NCI-H1048 (cell line): ENCODE measurements around the gene PDE3B.

Source experiments
- DNase-seq: peaks from one replicate; lab custom pipeline; 2025; lab: John Stamatoyannopoulos, UW

Gene PDE3B

GRCh38 chr11:14886513-14886912 is 242.9 kb downstream of the PDE3B start:
- no peak for DNase-seq

- peak; percentile 79 for DNase-seq
Observed at GRCh38 chr11:14891143-14892035, 247.8 kb downstream of the PDE3B start.

GRCh38 chr11:14892036-14892556 is 248.5 kb downstream of the PDE3B start, which contains the start of gene CYP2R1:
TSS of gene CYP2R1 (minus strand) at chr11:14892231. CDS start at chr11:14892205, 26 bp downstream.
- DNase-seq = peak; percentile 91

- no peak for DNase-seq
Observed at GRCh38 chr11:14892577-14892976, 249.0 kb downstream of the PDE3B start.

GRCh38 chr11:14894657-14895598 is 251.3 kb downstream of the PDE3B start:
- DNase-seq = no peak

- DNase-seq = no peak
Observed at GRCh38 chr11:14898355-14898754, 254.8 kb downstream of the PDE3B start.

GRCh38 chr11:14898906-14899305 is 255.3 kb downstream of the PDE3B start:
- DNase-seq = no peak

GRCh38 chr11:14902650-14903350 is 259.2 kb downstream of the PDE3B start:
- no peak for DNase-seq

- DNase-seq = no peak
Observed at GRCh38 chr11:14904745-14905103, 261.1 kb downstream of the PDE3B start.

- no peak for DNase-seq
Observed at GRCh38 chr11:14905104-14906033, 261.8 kb downstream of the PDE3B start.

GRCh38 chr11:14906578-14906977 is 263.0 kb downstream of the PDE3B start:
- no peak for DNase-seq

- no peak for DNase-seq
Observed at GRCh38 chr11:14906993-14907392, 263.4 kb downstream of the PDE3B start.

GRCh38 chr11:14907411-14908213 is 264.0 kb downstream of the PDE3B start:
- DNase-seq = peak; percentile 6

- peak; percentile 18 for DNase-seq
Observed at GRCh38 chr11:14908214-14908880, 264.7 kb downstream of the PDE3B start.

- no peak for DNase-seq
Observed at GRCh38 chr11:14914536-14914935, 270.9 kb downstream of the PDE3B start.

- no peak for DNase-seq
Observed at GRCh38 chr11:14916403-14916802, 272.8 kb downstream of the PDE3B start.
